Glomerular visceral epithelial cell (primary cell): ENCODE results near the gene AVPR2.
A peak's percentile ranks its signal among the peaks of the same experiment; 100 is the strongest.

Source experiments
- DNase-seq: peaks from one replicate; pipeline ENCODE4 v3.0.0-alpha.2; 2016; ENCODE audit errors: extremely low spot score

AVPR2 gene

GRCh38 chrX:153885968-153886903, 18.2 kb upstream of the AVPR2 start, which contains the start of gene L1CAM:
Gene L1CAM (minus strand): TSS chrX:153886173. CDS start chrX:153875836, 10,337 bp downstream.
- DNase-seq: peak; percentile 38

- peak; percentile 56 for DNase-seq
Observed at GRCh38 chrX:153886915-153887314, 17.6 kb upstream of the AVPR2 start.

GRCh38 chrX:153887385-153887784, 17.1 kb upstream of the AVPR2 start:
- DNase-seq: no peak

DNA sequence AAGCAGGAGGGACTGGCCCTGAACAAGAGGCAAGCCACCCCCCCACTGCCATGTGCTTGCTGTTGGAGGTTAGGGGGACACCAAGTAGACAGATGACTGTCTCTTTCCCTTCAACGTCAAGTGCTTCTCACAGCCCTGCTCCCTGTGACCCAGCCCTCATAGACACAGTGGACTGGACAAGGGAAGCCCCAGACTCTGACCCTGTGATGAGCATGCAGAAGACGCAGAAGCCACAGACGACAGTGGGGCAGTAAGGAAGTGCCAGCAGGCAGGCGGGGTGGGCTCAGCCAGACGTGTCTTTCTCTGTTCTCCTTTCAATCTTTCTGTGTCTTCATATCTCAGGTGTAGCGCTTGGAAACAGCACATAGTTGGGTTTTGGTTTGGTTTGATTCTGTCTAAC, 16.1 kb upstream of the AVPR2 start:
- no peak for DNase-seq

GRCh38 chrX:153889123-153889522, 15.3 kb upstream of the AVPR2 start:
- no peak for DNase-seq

- no peak for DNase-seq
Observed at GRCh38 chrX:153897899-153898298, 6.6 kb upstream of the AVPR2 start.

- DNase-seq: peak; percentile 79
Observed at GRCh38 chrX:153900831-153901752, 3.4 kb upstream of the AVPR2 start.

GRCh38 chrX:153901753-153902140, 2.7 kb upstream of the AVPR2 start:
- DNase-seq: no peak

DNA sequence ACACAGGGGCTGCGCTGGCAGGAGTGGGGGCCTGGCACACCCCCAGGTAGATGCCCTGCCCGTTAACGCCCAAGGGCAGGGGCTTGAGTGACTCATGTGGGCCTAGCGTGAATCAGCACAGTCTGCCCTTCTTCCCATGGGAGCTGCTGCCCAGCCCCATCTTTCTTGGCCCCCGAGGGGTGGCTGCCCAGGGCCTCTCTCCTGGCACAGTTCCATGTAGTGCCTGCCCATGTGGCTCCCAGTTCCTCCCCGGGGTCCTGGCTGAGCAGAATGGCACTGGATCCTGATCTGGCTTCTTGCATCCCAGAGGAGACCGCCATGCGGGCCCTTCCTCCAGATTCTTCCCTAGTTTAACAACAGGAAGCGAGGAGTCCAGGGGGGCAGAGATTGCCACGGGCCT, 2.1 kb upstream of the AVPR2 start:
- DNase-seq: no peak

DNA sequence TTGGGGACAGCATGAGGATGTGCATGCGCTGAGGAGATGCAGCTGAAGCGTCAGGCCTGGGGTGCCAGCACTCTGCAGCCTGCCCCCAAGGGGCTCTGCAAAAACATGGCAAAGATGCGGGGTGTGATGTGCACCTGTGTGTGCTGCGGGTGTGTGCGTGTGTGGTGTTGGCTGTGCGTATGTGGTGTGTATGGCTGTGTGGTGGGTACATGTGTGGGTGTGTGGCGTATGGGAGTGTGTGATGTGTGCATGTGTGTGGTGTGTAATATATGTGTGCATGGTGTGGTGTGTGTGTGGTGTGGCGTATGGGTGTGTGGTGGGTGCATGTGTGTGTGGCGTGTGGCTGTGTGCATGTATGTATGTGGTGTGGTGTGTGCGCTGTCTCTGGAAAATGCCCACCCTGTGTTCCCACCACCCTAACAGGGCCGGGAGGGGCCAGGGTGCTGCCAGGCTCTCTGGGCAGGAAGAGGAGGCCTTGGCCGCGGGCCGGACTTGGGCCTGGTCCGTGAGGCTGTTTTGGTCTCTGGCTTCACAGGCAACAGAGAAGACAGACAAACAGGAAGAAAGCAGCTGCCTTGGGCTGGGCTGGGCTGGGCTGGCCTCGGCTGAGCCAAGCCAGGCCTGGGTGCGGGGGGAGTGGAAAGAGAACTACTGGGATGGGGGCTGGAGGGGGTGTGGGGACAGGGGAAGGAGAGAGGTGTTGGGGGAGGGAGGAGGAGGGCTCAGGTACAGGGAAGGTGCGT, 1.1 kb upstream of the AVPR2 start:
- DNase-seq: no peak

DNA sequence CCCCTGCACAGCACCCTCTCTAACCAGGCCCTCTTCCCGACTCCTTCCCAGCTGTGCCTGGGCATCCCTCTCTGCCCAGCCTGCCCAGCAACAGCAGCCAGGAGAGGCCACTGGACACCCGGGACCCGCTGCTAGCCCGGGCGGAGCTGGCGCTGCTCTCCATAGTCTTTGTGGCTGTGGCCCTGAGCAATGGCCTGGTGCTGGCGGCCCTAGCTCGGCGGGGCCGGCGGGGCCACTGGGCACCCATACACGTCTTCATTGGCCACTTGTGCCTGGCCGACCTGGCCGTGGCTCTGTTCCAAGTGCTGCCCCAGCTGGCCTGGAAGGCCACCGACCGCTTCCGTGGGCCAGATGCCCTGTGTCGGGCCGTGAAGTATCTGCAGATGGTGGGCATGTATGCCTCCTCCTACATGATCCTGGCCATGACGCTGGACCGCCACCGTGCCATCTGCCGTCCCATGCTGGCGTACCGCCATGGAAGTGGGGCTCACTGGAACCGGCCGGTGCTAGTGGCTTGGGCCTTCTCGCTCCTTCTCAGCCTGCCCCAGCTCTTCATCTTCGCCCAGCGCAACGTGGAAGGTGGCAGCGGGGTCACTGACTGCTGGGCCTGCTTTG, 1.1 kb downstream of the AVPR2 start:
- no peak for DNase-seq

DNA sequence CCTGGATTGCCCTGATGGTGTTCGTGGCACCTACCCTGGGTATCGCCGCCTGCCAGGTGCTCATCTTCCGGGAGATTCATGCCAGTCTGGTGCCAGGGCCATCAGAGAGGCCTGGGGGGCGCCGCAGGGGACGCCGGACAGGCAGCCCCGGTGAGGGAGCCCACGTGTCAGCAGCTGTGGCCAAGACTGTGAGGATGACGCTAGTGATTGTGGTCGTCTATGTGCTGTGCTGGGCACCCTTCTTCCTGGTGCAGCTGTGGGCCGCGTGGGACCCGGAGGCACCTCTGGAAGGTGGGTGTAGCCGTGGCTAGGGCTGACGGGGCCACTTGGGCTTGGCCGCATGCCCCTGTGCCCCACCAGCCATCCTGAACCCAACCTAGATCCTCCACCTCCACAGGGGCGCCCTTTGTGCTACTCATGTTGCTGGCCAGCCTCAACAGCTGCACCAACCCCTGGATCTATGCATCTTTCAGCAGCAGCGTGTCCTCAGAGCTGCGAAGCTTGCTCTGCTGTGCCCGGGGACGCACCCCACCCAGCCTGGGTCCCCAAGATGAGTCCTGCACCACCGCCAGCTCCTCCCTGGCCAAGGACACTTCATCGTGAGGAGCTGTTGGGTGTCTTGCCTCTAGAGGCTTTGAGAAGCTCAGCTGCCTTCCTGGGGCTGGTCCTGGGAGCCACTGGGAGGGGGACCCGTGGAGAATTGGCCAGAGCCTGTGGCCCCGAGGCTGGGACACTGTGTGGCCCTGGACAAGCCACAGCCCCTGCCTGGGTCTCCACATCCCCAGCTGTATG, 1.8 kb downstream of the AVPR2 start:
- no peak for DNase-seq

DNA sequence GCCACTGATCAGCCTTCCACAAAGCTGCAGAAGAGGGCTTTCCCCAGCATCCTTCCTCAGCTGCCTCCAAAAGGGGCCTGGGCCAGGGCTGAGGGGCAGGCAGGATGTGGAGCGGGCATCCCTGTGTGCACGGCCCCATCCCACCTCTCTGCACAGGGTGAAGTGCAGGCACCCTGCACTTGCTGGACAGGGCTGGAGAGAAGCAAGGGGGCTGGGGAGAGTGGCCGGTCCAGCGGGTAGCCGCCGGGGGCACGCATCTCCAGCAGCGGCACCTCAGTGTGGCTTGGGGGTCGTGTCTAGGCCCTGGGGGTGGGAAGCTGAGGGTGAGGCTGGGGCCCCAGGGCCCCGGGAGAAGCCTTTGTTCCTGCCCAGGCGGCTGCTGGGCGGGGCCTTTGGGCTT, 3.0 kb downstream of the AVPR2 start:
- no peak for DNase-seq

GRCh38 chrX:153908219-153908860, 3.9 kb downstream of the AVPR2 start:
- no peak for DNase-seq

- DNase-seq: peak; percentile 10
Observed at GRCh38 chrX:153909024-153909979, 4.8 kb downstream of the AVPR2 start.

DNA sequence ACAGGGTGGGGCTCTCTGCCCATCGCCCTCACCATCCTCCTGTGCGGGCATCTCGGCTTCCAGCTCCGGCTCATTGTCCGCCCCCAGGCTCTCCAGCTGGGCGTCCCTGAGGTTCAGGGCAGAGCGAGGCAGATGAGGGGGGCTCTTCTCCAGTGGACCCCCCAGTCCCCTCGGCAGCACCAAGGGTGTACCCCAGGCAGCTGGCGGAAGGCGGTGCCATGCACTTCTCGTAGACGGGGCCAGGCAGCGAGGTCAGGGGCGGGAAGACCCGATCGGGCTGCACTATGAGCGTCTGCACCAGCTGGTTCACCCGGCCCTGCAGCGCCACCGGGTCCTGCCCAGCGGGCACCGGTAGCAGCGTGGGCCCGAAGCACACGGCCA, 5.5 kb downstream of the AVPR2 start:
- no peak for DNase-seq

GRCh38 chrX:153910446-153910845, 6.0 kb downstream of the AVPR2 start:
- DNase-seq: no peak

- no peak for DNase-seq
Observed at GRCh38 chrX:153911798-153912197, 7.3 kb downstream of the AVPR2 start.

GRCh38 chrX:153913211-153913610, 8.7 kb downstream of the AVPR2 start:
- no peak for DNase-seq
